HepG2 (cell line): ENCODE results near the gene YWHAE. TPM values are rescaled to one million over a fixed set of nuclear protein-coding genes. Genes with fewer than 3 reads are reported as not detected.

Source experiments
- ATAC-seq: fragments of 200-7000 bp; cut with Tn5 transposase; 3 replicates; pipeline ENCODE4 v1.9.1; 2020; ENCODE audit warnings: mild to moderate bottlenecking, moderate library complexity
- BruUV-seq: library from RNA; stranded (reverse); fragments of 400-500 nt; replicated peaks from 2 replicates; lab custom pipeline; 2021; lab: Mats Ljungman, UMichigan
- CTCF ChIA-PET: fragments of 300-600 bp; formaldehyde crosslinking; extraction: SDS; loops from one replicate; lab custom pipeline; 2021; ENCODE audit warnings: low total read pairs, inconsistent platforms, low intra/inter-chr PET ratio; lab: Yijun Ruan, JAX
- POLR2A ChIA-PET: fragments of 350-600 bp; sonication (Branson Sonifier 250); formaldehyde crosslinking; loops from one replicate; lab custom pipeline; 2020; ENCODE audit warnings: antibody characterized with exemption, inconsistent platforms; lab: Yijun Ruan, JAX
- DNase-seq: peaks from one replicate; pipeline ENCODE4 v3.0.0-alpha.2; 2015; ENCODE audit warnings: low spot score
- FAIRE-seq: peaks from 3 replicates; lab custom pipeline; 2011; peaks lifted over from hg19 to GRCh38; lab: Jason Lieb, UNC
- H2AFZ ChIP-seq: one replicate; pipeline ENCODE4 v1.6.1; 2011; ENCODE audit warnings: low read length, inconsistent platforms
- H3K27ac ChIP-seq: fragments of 300-600 bp; 3 replicates; pipeline ENCODE4 v1.8.0; 2011; ENCODE audit warnings: mixed run types, mild to moderate bottlenecking, mixed read lengths, low read length, inconsistent platforms; ENCODE audit not compliant: insufficient read depth; ENCODE audit errors: extremely low read length
- H3K27me3 ChIP-seq, 2 experiments: fragments of 200-600 bp in 1 of 2; 2 replicates in 1 of 2; 3 replicates in 1 of 2; pipeline versions ENCODE4 v1.6.0 to v1.8.0; 2011; ENCODE audit warnings: low read length in 2 of 2, mild to moderate bottlenecking in 2 of 2, moderate library complexity in 2 of 2, inconsistent platforms in 1 of 2; ENCODE audit not compliant: insufficient read depth in 2 of 2, control insufficient read depth in 1 of 2
- H3K36me3 ChIP-seq, 2 experiments: fragments of 200-600 bp in 1 of 2; replicated peaks in 1 of 2; 2 replicates in 1 of 2; 3 replicates in 1 of 2; pipeline versions ENCODE4 v1.5.1 to v1.8.0; 2011; ENCODE audit warnings: low read length in 2 of 2, inconsistent platforms in 1 of 2; ENCODE audit not compliant: insufficient read depth in 2 of 2, control insufficient read depth in 1 of 2
- H3K4me1 ChIP-seq: 2 replicates; pipeline ENCODE4 v1.5.1; 2012; ENCODE audit warnings: low read length, inconsistent platforms; ENCODE audit not compliant: insufficient read depth
- H3K4me2 ChIP-seq: 2 replicates; pipeline ENCODE4 v1.6.0; 2011; ENCODE audit warnings: low read depth, low read length, inconsistent platforms
- H3K4me3 ChIP-seq, 3 experiments: fragments of 200-600 bp in 1 of 3; sonication (generic), shearing (Covaris generic) in 1 of 3; replicated peaks in 1 of 3; 2 replicates each; pipeline ENCODE4 v1.5.1; 2011 to 2016; ENCODE audit warnings: low read length in 3 of 3, inconsistent platforms in 2 of 3, low read depth in 2 of 3, mild to moderate bottlenecking in 2 of 3, control low read depth in 1 of 3, mixed read lengths in 1 of 3; ENCODE audit not compliant: insufficient read depth in 1 of 3
- H3K79me2 ChIP-seq: one replicate; pipeline ENCODE4 v1.6.1; 2011; ENCODE audit warnings: low read length, inconsistent platforms; ENCODE audit not compliant: insufficient read depth
- H3K9ac ChIP-seq: 2 replicates; pipeline ENCODE4 v1.6.0; 2011; ENCODE audit warnings: mild to moderate bottlenecking, low read depth, low read length, inconsistent platforms; ENCODE audit not compliant: insufficient read depth
- H3K9me3 ChIP-seq: 2 replicates; pipeline ENCODE4 v1.5.1; 2012; ENCODE audit warnings: mild to moderate bottlenecking, low read length
- H4K20me1 ChIP-seq: 2 replicates; pipeline ENCODE4 v1.6.0; 2011; ENCODE audit warnings: inconsistent platforms, mild to moderate bottlenecking, low read length, moderate library complexity; ENCODE audit not compliant: insufficient read depth
- ATF7 ChIP-seq, 2 experiments: fragments of 450-650 bp in 1 of 2; sonication (generic) in 1 of 2; formaldehyde crosslinking in 1 of 2; IDR thresholded peaks; 2 replicates each; pipeline versions ENCODE4 v1.4.0 to v1.6.1; 2016 to 2020; ENCODE audit warnings: antibody characterized with exemption in 1 of 2, mild to moderate bottlenecking in 1 of 2, missing genetic modification reagents in 1 of 2
- GATAD2A ChIP-seq: IDR thresholded peaks from 2 replicates; pipeline ENCODE4 v1.6.1; 2016
- HMG20A ChIP-seq: IDR thresholded peaks from 2 replicates; pipeline ENCODE4 v1.6.1; 2016; ENCODE audit warnings: borderline replicate concordance
- HOMEZ ChIP-seq: IDR thresholded peaks from 2 replicates; pipeline ENCODE4 v1.6.1; 2016; ENCODE audit warnings: low read depth
- PCBP2 ChIP-seq: fragments of 200-400 bp; formaldehyde crosslinking; optimal IDR thresholded peaks from 2 replicates; pipeline ENCODE3; 2018; ENCODE audit warnings: low read length, low read depth; ENCODE audit not compliant: poor library complexity, severe bottlenecking
- PITX1 ChIP-seq: sonication (generic); formaldehyde crosslinking; IDR thresholded peaks from 2 replicates; pipeline ENCODE4 v1.5.1; 2020; ENCODE audit warnings: mild to moderate bottlenecking, missing genetic modification reagents
- RBM22 ChIP-seq: fragments of 200-400 bp; formaldehyde crosslinking; optimal IDR thresholded peaks from 2 replicates; pipeline ENCODE3; 2017; ENCODE audit warnings: mild to moderate bottlenecking, low read length, moderate library complexity
- THAP7 ChIP-seq: sonication (generic); formaldehyde crosslinking; IDR thresholded peaks from 2 replicates; pipeline ENCODE4 v1.8.1; 2023; ENCODE audit warnings: mild to moderate bottlenecking, missing genetic modification reagents
- ZBTB33 ChIP-seq: sonication (generic); formaldehyde crosslinking; IDR thresholded peaks from 2 replicates; pipeline ENCODE4 v1.4.0; 2020; ENCODE audit warnings: missing genetic modification reagents
- ZNF614 ChIP-seq: IDR thresholded peaks from 2 replicates; pipeline ENCODE4 v1.6.1; 2018; ENCODE audit warnings: missing biosample characterization, missing genetic modification reagents, inconsistent platforms, borderline replicate concordance
- ZNF670 ChIP-seq: sonication (generic); formaldehyde crosslinking; IDR thresholded peaks from 2 replicates; pipeline ENCODE4 v1.8.0; 2022; ENCODE audit warnings: mild to moderate bottlenecking, missing genetic modification reagents, borderline replicate concordance
- WGBS: methylation state at CpG from one replicate; pipeline ENCODE4 v1.1.6; 2017; ENCODE audit warnings: low lambda C conversion rate; 5-methylcytosine and 5-hydroxymethylcytosine counted together
- in situ Hi-C: cut with HindIII; loops from 2 replicates; pipeline ENCODE4 v1.10.0; 2017; ENCODE audit warnings: low pct_unique_long_range_greater_than_20kb; ENCODE audit not compliant: extremely low pct_ligation_motif_present
- intact Hi-C: fragments of 100-400 bp; cut with micrococcal nuclease; formaldehyde crosslinking; loops from one replicate; pipeline ENCODE4 v1.10.0; 2022; ENCODE audit not compliant: unreplicated experiment
- polyA plus RNA-seq, 8 experiments: library from polyadenylated mRNA; depleted of rRNA in 3 of 8; stranded (reverse) in 7 of 8; unstranded in 1 of 8; fragments of >200 nt; fragmentation: Illumina TruSeq in 4 of 8; extraction: Trizol in 4 of 8; gene quantifications; 2 replicates each; pipeline versions ENCODE4 v1.2.1 to v1.2.3, GENCODE V29; 2011 to 2016; ENCODE audit warnings: low read depth in 4 of 8, missing spikeins in 1 of 8, mixed read lengths in 1 of 8; ENCODE audit not compliant: insufficient read depth in 1 of 8
- total RNA-seq, 5 experiments: library from RNA; depleted of rRNA; stranded (reverse); fragments of >200 nt; fragmentation: Illumina TruSeq; extraction: Trizol; gene quantifications; 2 replicates each; pipeline ENCODE4 v1.2.3, GENCODE V29; 2016; ENCODE audit warnings: low read depth in 1 of 5
- TF ChIP-seq, protein P1 (sequence below): sonication (generic); formaldehyde crosslinking; IDR thresholded peaks from 2 replicates; pipeline ENCODE4 v1.4.0; 2020; ENCODE audit warnings: missing genetic modification reagents, borderline replicate concordance

YWHAE gene
- total and polyA plus RNA-seq, 2 of the 13 experiments (the other 11 are each of a cell fraction or from before 2014, with no cell fraction given): 256 to 335 TPM

DNA sequence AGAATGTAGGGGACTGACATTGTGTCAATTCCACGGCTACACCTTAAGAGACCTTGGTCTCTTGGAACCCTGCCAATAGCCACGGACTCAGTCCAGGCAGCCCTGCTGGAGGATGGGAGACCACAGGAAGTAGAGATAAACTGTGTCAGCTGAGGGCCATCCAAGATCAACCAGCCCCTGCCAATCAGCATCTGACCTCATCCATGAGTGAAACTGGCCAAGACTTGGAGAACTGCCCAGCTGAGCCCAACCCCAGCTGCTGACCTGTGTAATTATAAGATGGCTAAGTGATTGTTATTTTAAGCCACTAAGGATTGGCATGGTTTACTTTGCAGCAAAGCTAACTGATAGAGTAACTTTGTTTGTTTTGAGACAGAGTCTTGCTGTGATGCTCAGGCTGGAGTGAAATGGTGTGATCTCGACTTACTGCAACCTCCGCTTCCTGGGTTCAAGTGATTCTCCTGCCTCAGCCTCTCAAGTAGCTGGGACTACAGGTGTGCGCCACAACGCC, 13.3 kb upstream of the YWHAE start:
- Histone ChIP-seq H3K9ac (no peak overlapping the region), H3K27ac (peak overlapping the region; percentile 31), H4K20me1 (no peaks in the 10 kb centered on the region), H3K79me2 (no peaks in the 10 kb centered on the region), H3K4me1 (peaks cover 36% of the 10 kb centered on the region), H3K9me3 (no peaks in the 10 kb centered on the region), H3K27me3 (no peaks in the 10 kb centered on the region), H3K36me3 (no peaks in the 10 kb centered on the region), H3K4me2 (peak overlapping the region; percentile 64), H3K4me3 (peak overlapping the region in 1 of 3 experiments; percentile 58; a peak in 1 of 6 replicates), H2AFZ (no peak overlapping the region)
- in situ Hi-C loops: no loop called here
- intact Hi-C loops: loop anchor here (10.0 kb wide), 1 partner anchor 49 kb away; no protein-coding TSS in a partner anchor
- BruUV-seq: no TSS peak
- CTCF ChIA-PET: no interaction called here
- POLR2A ChIA-PET: interaction anchor here (1.5 to 1.9 kb wide), 2 partner anchors 9 to 13 kb away, joined by 4 to 7 read pairs; partner anchors contain the start of gene YWHAE
- DNase-seq (peak; percentile 77), ATAC-seq (peak; percentile 74), FAIRE-seq (peak; percentile 81)
- WGBS: 41% methylated on average over 6 of the region's 6 CpGs
- TF ChIP-seq ZBTB33 (no peak), ATF7 (IDR thresholded peaks at IDR 0.05) (no peak), ATF7 (CRISPR knock-in tag; IDR thresholded peaks at IDR 0.05) (0 out of 2 replicates have a peak, but pooled peaks have one; percentile 30), THAP7 (CRISPR knock-in tag) (peak; percentile 65; the same call in 1 of the 2 replicates), GATAD2A (peak; percentile 18; the same call in 1 of the 2 replicates), HOMEZ (CRISPR knock-in tag) (0 out of 2 replicates have a peak, but pooled peaks have one; percentile 29), ZNF670 (0 out of 2 replicates have a peak, but pooled peaks have one; percentile 40), HMG20A (0 out of 2 replicates have a peak, but pooled peaks have one; percentile 10), ZNF614 (CRISPR knock-in tag) (peak; percentile 63; the same call in 1 of the 2 replicates), RBM22 (no peak), PCBP2 (no peak), PITX1 (0 out of 2 replicates have a peak, but pooled peaks have one; percentile 21)
- TF ChIP-seq, protein P1, sequence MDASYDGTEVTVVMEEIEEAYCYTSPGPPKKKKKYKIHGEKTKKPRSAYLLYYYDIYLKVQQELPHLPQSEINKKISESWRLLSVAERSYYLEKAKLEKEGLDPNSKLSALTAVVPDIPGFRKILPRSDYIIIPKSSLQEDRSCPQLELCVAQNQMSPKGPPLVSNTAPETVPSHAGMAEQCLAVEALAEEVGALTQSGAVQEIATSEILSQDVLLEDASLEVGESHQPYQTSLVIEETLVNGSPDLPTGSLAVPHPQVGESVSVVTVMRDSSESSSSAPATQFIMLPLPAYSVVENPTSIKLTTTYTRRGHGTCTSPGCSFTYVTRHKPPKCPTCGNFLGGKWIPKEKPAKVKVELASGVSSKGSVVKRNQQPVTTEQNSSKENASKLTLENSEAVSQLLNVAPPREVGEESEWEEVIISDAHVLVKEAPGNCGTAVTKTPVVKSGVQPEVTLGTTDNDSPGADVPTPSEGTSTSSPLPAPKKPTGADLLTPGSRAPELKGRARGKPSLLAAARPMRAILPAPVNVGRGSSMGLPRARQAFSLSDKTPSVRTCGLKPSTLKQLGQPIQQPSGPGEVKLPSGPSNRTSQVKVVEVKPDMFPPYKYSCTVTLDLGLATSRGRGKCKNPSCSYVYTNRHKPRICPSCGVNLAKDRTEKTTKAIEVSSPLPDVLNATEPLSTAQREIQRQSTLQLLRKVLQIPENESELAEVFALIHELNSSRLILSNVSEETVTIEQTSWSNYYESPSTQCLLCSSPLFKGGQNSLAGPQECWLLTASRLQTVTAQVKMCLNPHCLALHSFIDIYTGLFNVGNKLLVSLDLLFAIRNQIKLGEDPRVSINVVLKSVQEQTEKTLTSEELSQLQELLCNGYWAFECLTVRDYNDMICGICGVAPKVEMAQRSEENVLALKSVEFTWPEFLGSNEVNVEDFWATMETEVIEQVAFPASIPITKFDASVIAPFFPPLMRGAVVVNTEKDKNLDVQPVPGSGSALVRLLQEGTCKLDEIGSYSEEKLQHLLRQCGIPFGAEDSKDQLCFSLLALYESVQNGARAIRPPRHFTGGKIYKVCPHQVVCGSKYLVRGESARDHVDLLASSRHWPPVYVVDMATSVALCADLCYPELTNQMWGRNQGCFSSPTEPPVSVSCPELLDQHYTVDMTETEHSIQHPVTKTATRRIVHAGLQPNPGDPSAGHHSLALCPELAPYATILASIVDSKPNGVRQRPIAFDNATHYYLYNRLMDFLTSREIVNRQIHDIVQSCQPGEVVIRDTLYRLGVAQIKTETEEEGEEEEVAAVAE (CRISPR knock-in tag): 0 out of 2 replicates have a peak, but pooled peaks have one; percentile 19
